OCI-LY1 (cell line): Measurements from ENCODE around the gene OR8G1.

ENCODE experiments used
- H2AFZ ChIP-seq: fragments of 200-600 bp; sonication (generic), shearing (Covaris generic); 2 replicates; pipeline ENCODE4 v1.6.0; 2014; ENCODE audit warnings: antibody characterized with exemption, mild to moderate bottlenecking, low read length
- H3F3A ChIP-seq: fragments of 200-600 bp; sonication (generic), shearing (Covaris generic); 2 replicates; pipeline ENCODE4 v1.6.0; 2014; ENCODE audit warnings: mild to moderate bottlenecking, antibody characterized with exemption, low read length, moderate library complexity; ENCODE audit not compliant: insufficient read depth
- H3K27ac ChIP-seq: fragments of 200-600 bp; sonication (generic); 2 replicates; pipeline ENCODE4 v1.5.1; 2014; ENCODE audit warnings: low read length, mixed run types, mild to moderate bottlenecking, low read depth; ENCODE audit not compliant: poor library complexity, severe bottlenecking
- H3K27me3 ChIP-seq: fragments of 200-600 bp; sonication (generic); 2 replicates; pipeline ENCODE4 v1.6.0; 2014; ENCODE audit warnings: antibody characterized with exemption, mild to moderate bottlenecking, low read length, moderate library complexity; ENCODE audit not compliant: insufficient read depth
- H3K36me3 ChIP-seq: fragments of 200-600 bp; sonication (generic); 2 replicates; pipeline ENCODE4 v1.6.1; 2014; ENCODE audit warnings: mild to moderate bottlenecking, antibody characterized with exemption, low read length, moderate library complexity, mixed read lengths; ENCODE audit not compliant: insufficient read depth
- H3K4me1 ChIP-seq: fragments of 200-600 bp; sonication (generic); 2 replicates; pipeline ENCODE4 v1.5.1; 2014; ENCODE audit warnings: mild to moderate bottlenecking, low read length, moderate library complexity; ENCODE audit not compliant: insufficient read depth, severe bottlenecking
- H3K4me2 ChIP-seq: fragments of 200-600 bp; sonication (generic), shearing (Covaris generic); 2 replicates; pipeline ENCODE4 v1.6.1; 2014; ENCODE audit warnings: low read length
- H3K4me3 ChIP-seq: fragments of 200-600 bp; sonication (generic); 2 replicates; pipeline ENCODE4 v1.5.1; 2014; ENCODE audit warnings: low read length, low read depth, mild to moderate bottlenecking, mixed read lengths; ENCODE audit not compliant: poor library complexity, severe bottlenecking
- H3K79me2 ChIP-seq: fragments of 200-600 bp; shearing (Covaris generic); 2 replicates; pipeline ENCODE4 v1.6.1; 2016; ENCODE audit warnings: mixed run types, low read length, mixed read lengths; ENCODE audit not compliant: insufficient read depth
- H3K9ac ChIP-seq: fragments of 200-600 bp; sonication (generic), shearing (Covaris generic); 2 replicates; pipeline ENCODE4 v1.6.1; 2014; ENCODE audit warnings: mild to moderate bottlenecking, low read length, mixed read lengths
- H3K9me2 ChIP-seq: fragments of 200-600 bp; sonication (generic), shearing (Covaris generic); 2 replicates; pipeline ENCODE4 v1.6.1; 2014; ENCODE audit warnings: low read depth, mild to moderate bottlenecking, low read length, mixed read lengths
- H3K9me3 ChIP-seq: fragments of 200-600 bp; shearing (Covaris generic); 2 replicates; pipeline ENCODE4 v1.6.1; 2014; ENCODE audit warnings: low read length, mixed read lengths
- H4K20me1 ChIP-seq: fragments of 200-600 bp; sonication (generic), shearing (Covaris generic); 2 replicates; pipeline ENCODE4 v1.6.0; 2016; ENCODE audit warnings: mild to moderate bottlenecking, low read length; ENCODE audit not compliant: insufficient read depth
- EZH2 ChIP-seq: fragments of 200-600 bp; sonication (generic), shearing (Covaris generic); IDR thresholded peaks from 2 replicates; pipeline ENCODE4 v1.8.0; 2017; ENCODE audit warnings: borderline replicate concordance, mixed run types, mild to moderate bottlenecking, antibody characterized with exemption, low read length, moderate library complexity, mixed read lengths
- TF ChIP-seq, protein P1 (sequence below): fragments of 200-600 bp; sonication (generic), shearing (Covaris generic); IDR thresholded peaks from 2 replicates; pipeline ENCODE4 v1.5.1; 2017; ENCODE audit warnings: mild to moderate bottlenecking, antibody characterized with exemption, low read length, moderate library complexity, mixed read lengths

OR8G1 gene

DNA sequence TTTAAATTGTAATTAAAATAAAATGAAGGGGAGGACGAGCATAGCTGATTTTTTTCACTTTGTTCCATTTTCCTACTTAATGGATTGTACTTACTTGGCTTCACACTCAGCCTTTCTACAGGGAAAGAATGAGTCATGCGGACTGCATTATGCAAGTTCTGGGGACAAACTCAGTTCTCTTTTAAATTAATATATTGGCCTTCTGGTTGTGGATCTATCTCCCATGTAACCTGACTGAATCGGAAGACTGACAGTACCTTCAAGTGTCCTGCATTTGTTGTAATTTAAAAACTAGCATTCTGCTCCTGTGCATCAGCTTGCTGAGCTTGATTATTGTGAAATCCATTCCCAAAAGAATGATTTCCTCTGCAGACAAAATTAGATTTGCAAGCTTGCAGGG, 60.7 kb downstream of the OR8G1 start:
- H2AFZ ChIP-seq: no peak overlapping the region
- H3K9me2 ChIP-seq: no peaks in the 10 kb centered on the region
- no peak overlapping the region for H3K27ac ChIP-seq
- H3K27me3 ChIP-seq: no peaks in the 10 kb centered on the region
- H3K4me2 ChIP-seq: no peak overlapping the region
- no peaks in the 10 kb centered on the region for H3K4me1 ChIP-seq
- no peak overlapping the region for H3K9ac ChIP-seq
- no peaks in the 10 kb centered on the region for H4K20me1 ChIP-seq
- no peak overlapping the region for H3K4me3 ChIP-seq
- TF ChIP-seq EZH2: no peak
- TF ChIP-seq, protein P1, sequence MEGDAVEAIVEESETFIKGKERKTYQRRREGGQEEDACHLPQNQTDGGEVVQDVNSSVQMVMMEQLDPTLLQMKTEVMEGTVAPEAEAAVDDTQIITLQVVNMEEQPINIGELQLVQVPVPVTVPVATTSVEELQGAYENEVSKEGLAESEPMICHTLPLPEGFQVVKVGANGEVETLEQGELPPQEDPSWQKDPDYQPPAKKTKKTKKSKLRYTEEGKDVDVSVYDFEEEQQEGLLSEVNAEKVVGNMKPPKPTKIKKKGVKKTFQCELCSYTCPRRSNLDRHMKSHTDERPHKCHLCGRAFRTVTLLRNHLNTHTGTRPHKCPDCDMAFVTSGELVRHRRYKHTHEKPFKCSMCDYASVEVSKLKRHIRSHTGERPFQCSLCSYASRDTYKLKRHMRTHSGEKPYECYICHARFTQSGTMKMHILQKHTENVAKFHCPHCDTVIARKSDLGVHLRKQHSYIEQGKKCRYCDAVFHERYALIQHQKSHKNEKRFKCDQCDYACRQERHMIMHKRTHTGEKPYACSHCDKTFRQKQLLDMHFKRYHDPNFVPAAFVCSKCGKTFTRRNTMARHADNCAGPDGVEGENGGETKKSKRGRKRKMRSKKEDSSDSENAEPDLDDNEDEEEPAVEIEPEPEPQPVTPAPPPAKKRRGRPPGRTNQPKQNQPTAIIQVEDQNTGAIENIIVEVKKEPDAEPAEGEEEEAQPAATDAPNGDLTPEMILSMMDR: no peak
- no peaks in the 10 kb centered on the region for H3K79me2 ChIP-seq
- no peaks in the 10 kb centered on the region for H3F3A ChIP-seq
- H3K9me3 ChIP-seq: no peaks in the 10 kb centered on the region
- H3K36me3 ChIP-seq: no peaks in the 10 kb centered on the region

DNA sequence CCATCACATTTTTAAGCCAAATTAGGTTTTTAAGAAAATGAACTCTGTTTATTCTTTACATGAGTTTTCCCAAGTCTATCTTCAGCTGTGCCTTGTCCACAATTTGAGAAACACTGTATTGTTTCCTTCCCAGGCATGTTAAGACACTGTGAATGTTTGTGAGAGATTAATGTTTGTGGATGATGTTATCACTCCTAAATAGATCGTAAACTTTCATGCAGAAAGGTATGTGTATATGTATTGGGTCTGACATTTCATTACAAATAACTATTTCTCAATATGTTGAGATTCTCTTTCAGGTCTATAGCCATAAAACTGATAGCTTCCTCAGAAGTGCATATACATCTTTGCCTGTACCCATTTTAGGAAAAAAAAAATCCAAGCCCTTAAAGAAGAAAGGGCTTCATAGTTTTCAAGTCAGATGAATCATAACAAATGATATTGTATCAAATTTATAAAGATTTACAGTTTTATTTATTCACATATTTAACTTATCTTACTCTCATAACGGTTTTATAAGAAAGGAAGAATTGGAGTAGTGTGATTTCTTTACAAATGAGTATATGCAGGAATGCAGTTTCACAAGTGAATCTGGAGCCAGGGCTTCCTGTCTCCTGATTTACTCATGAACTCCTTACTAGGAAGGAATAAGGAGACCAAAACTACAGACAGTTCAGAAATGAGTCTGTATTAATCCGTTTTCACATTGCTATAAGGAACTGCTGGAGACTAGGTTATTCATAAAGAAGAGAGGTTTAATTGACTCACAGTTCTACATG, 61.6 kb downstream of the OR8G1 start:
- Histone ChIP-seq H3K4me1 (no peaks in the 10 kb centered on the region), H3F3A (no peaks in the 10 kb centered on the region), H3K9ac (no peak overlapping the region), H3K4me2 (no peak overlapping the region), H3K9me2 (no peaks in the 10 kb centered on the region), H3K27me3 (no peaks in the 10 kb centered on the region), H2AFZ (no peak overlapping the region), H3K36me3 (no peaks in the 10 kb centered on the region), H4K20me1 (no peaks in the 10 kb centered on the region), H3K27ac (no peak overlapping the region), H3K4me3 (no peak overlapping the region), H3K9me3 (no peaks in the 10 kb centered on the region), H3K79me2 (no peaks in the 10 kb centered on the region)
- TF ChIP-seq EZH2: no peak
- TF ChIP-seq, protein P1: no peak
